SU-DHL-6 (cell line): ENCODE measurements around the gene AHRR.

Experiments used
- H2AFZ ChIP-seq: fragments of 200-600 bp; sonication (generic); 2 replicates; pipeline ENCODE4 v1.6.1; 2014; ENCODE audit warnings: low read depth, mild to moderate bottlenecking, moderate library complexity, mixed read lengths, antibody characterized with exemption, low read length; ENCODE audit not compliant: severe bottlenecking
- H3F3A ChIP-seq: fragments of 200-600 bp; shearing (Covaris generic); 2 replicates; pipeline ENCODE4 v1.6.0; 2016; ENCODE audit warnings: antibody characterized with exemption, mild to moderate bottlenecking; ENCODE audit not compliant: insufficient read depth
- H3K27ac ChIP-seq: fragments of 200-600 bp; sonication (generic); 2 replicates; pipeline ENCODE4 v1.5.1; 2016; ENCODE audit warnings: low read depth, mild to moderate bottlenecking, low read length, moderate library complexity, mixed read lengths
- H3K27me3 ChIP-seq: fragments of 200-600 bp; sonication (generic), shearing (Covaris generic); 2 replicates; pipeline ENCODE4 v1.6.0; 2014; ENCODE audit warnings: mild to moderate bottlenecking, low read length
- H3K36me3 ChIP-seq: fragments of 200-600 bp; sonication (generic); 2 replicates; pipeline ENCODE4 v1.6.1; 2014; ENCODE audit warnings: mild to moderate bottlenecking, low read length, mixed read lengths
- H3K4me2 ChIP-seq: fragments of 300-600, 200-600 bp; shearing (Covaris generic), sonication (generic); 2 replicates; pipeline ENCODE4 v1.6.0; 2014; ENCODE audit warnings: low read length, low read depth, mild to moderate bottlenecking; ENCODE audit not compliant: poor library complexity, severe bottlenecking
- H3K4me3 ChIP-seq: fragments of 200-600 bp; sonication (generic); 2 replicates; pipeline ENCODE4 v1.5.1; 2014; ENCODE audit warnings: antibody characterized with exemption, low read length, mild to moderate bottlenecking, mixed read lengths; ENCODE audit not compliant: insufficient read depth, poor library complexity, severe bottlenecking
- H3K79me2 ChIP-seq: fragments of 200-600 bp; sonication (generic); 2 replicates; pipeline ENCODE4 v1.6.1; 2014; ENCODE audit warnings: mild to moderate bottlenecking, low read length, moderate library complexity; ENCODE audit not compliant: insufficient read depth
- H3K9ac ChIP-seq: fragments of 200-600 bp; sonication (generic); 2 replicates; pipeline ENCODE4 v1.7.0; 2014; ENCODE audit warnings: mild to moderate bottlenecking, low read length
- H3K9me2 ChIP-seq: fragments of 200-600 bp; sonication (generic); replicated peaks from 2 replicates; pipeline ENCODE4 v1.6.1; 2014; ENCODE audit warnings: low read length; ENCODE audit not compliant: insufficient read depth
- H3K9me3 ChIP-seq: fragments of 200-600 bp; sonication (generic); 2 replicates; pipeline ENCODE4 v1.6.1; 2014; ENCODE audit warnings: low read length, mixed read lengths; ENCODE audit not compliant: insufficient read depth
- H4K20me1 ChIP-seq: fragments of 200-600 bp; sonication (generic); 2 replicates; pipeline ENCODE4 v1.6.1; 2014; ENCODE audit warnings: low read depth, mild to moderate bottlenecking, antibody characterized with exemption, low read length, moderate library complexity, mixed read lengths
- EZH2phosphoT487 ChIP-seq: fragments of 200-600 bp; sonication (generic), shearing (Covaris generic); conservative IDR thresholded peaks from 2 replicates; pipeline ENCODE4 v1.6.1; 2018; ENCODE audit warnings: mild to moderate bottlenecking, antibody characterized with exemption, low read length, moderate library complexity, mixed read lengths
- TF ChIP-seq, protein P1 (sequence below): fragments of 200-600 bp; sonication (generic); IDR thresholded peaks from one replicate; pipeline ENCODE4 v1.5.1; 2017; ENCODE audit warnings: antibody characterized with exemption, mild to moderate bottlenecking, low read length, moderate library complexity; ENCODE audit not compliant: insufficient read depth, poor library complexity, severe bottlenecking

AHRR gene

DNA sequence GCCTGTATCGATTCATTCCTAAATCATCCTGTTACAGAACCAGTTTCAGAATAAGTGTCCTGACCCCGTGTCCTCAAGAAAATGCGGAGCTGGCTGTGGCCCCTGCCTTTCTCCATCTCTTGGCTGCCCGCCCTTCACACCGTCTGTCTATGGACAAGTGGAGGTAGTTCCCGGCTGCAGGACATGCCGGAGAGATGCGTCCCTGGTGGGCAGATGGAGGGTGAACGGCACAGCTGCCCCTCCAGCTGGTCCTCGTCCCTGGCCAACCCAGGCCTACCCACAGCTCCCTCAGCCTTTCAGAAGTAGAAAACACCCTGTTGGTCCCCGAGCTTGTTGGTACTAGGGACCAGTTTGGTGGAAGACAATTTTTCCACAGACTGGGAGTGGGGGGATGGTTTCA, 106.7 kb downstream of the AHRR start:
- no peaks in the 10 kb centered on the region for H3K36me3 ChIP-seq
- no peak overlapping the region for H3K9ac ChIP-seq
- no peak for TF ChIP-seq EZH2phosphoT487
- TF ChIP-seq, protein P1, sequence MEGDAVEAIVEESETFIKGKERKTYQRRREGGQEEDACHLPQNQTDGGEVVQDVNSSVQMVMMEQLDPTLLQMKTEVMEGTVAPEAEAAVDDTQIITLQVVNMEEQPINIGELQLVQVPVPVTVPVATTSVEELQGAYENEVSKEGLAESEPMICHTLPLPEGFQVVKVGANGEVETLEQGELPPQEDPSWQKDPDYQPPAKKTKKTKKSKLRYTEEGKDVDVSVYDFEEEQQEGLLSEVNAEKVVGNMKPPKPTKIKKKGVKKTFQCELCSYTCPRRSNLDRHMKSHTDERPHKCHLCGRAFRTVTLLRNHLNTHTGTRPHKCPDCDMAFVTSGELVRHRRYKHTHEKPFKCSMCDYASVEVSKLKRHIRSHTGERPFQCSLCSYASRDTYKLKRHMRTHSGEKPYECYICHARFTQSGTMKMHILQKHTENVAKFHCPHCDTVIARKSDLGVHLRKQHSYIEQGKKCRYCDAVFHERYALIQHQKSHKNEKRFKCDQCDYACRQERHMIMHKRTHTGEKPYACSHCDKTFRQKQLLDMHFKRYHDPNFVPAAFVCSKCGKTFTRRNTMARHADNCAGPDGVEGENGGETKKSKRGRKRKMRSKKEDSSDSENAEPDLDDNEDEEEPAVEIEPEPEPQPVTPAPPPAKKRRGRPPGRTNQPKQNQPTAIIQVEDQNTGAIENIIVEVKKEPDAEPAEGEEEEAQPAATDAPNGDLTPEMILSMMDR, result no peak
- H4K20me1 ChIP-seq, result no peaks in the 10 kb centered on the region
- H3K27me3 ChIP-seq, result no peaks in the 10 kb centered on the region
- no peak overlapping the region for H3K4me2 ChIP-seq
- no peaks in the 10 kb centered on the region for H3K79me2 ChIP-seq
- no peaks in the 10 kb centered on the region for H3K9me2 ChIP-seq
- no peaks in the 10 kb centered on the region for H3K9me3 ChIP-seq
- H3F3A ChIP-seq, result peaks cover 4% of the 10 kb centered on the region; the same call in 1 of the 2 replicates
- no peak overlapping the region for H2AFZ ChIP-seq
- no peak overlapping the region for H3K4me3 ChIP-seq
- no peak overlapping the region for H3K27ac ChIP-seq

DNA sequence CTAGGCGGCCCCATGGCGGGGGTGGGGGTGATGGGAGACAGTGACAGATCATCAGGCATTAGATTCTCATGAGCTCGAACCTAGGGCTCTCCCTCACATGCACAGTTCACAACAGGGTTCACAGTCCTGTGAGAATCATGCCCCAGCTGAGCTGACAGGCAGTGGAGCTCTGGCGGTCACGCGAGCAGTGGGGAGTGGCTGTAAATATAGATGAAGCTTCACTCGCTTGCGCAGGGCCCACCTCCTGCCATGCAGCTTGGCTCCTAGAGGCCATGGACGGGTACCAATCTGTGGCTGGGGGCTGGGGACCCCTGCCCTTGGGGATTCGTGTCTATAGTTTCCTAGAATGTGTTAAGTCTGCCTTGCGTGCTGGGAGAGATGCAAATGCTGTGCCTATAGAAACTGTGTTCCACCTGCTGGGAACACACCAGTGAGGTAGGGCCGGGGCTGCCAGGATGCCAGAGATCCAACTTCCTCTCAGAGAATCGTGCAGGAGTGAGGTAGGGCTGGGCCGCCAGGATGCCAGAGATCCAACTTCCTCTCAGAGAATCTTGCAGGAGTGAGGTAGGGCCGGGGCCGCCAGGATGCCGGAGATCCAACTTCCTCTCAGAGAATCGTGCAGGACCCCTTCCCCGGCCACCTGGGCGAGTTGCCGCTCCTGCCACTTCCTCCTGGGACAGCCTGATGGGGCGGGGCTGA, 107.4 kb downstream of the AHRR start:
- no peak overlapping the region for H3K27ac ChIP-seq

GRCh38 chr5:429453-430188, 108.1 kb downstream of the AHRR start:
- Histone ChIP-seq H2AFZ (no peak overlapping the region), H3K27me3 (no peaks in the 10 kb centered on the region), H3K9ac (no peak overlapping the region), H3K4me2 (no peak overlapping the region), H4K20me1 (no peaks in the 10 kb centered on the region), H3K79me2 (no peaks in the 10 kb centered on the region), H3K4me3 (no peak overlapping the region), H3K36me3 (no peaks in the 10 kb centered on the region), H3K27ac (no peak overlapping the region), H3F3A (peaks cover 1% of the 10 kb centered on the region; the same call in 1 of the 2 replicates), H3K9me2 (no peaks in the 10 kb centered on the region), H3K9me3 (no peaks in the 10 kb centered on the region)
- no peak for TF ChIP-seq EZH2phosphoT487
- TF ChIP-seq, protein P1, result no peak

More for the DNA sequence above, 107.4 kb downstream of the AHRR start:
- no peaks in the 10 kb centered on the region for H3K36me3 ChIP-seq
- no peaks in the 10 kb centered on the region for H3K27me3 ChIP-seq
- H3F3A ChIP-seq, result peaks cover 4% of the 10 kb centered on the region; the same call in 1 of the 2 replicates
- H3K79me2 ChIP-seq, result no peaks in the 10 kb centered on the region
- no peaks in the 10 kb centered on the region for H3K9me2 ChIP-seq
- H2AFZ ChIP-seq, result no peak overlapping the region
- H3K9ac ChIP-seq, result no peak overlapping the region
- H4K20me1 ChIP-seq, result no peaks in the 10 kb centered on the region
- no peak overlapping the region for H3K4me2 ChIP-seq
- TF ChIP-seq EZH2phosphoT487, result no peak
- TF ChIP-seq, protein P1, result no peak
- H3K9me3 ChIP-seq, result no peaks in the 10 kb centered on the region
- no peak overlapping the region for H3K4me3 ChIP-seq
